NB4 (cell line): ENCODE results near the gene TEKT5.

Source experiments
- MYC ChIP-seq: IDR thresholded peaks from 2 replicates; pipeline ENCODE4 v1.6.1; 2011; ENCODE audit warnings: low read depth, low read length
- POLR2A ChIP-seq: IDR thresholded peaks from 2 replicates; pipeline ENCODE4 v1.6.1; 2011; ENCODE audit warnings: mild to moderate bottlenecking; ENCODE audit not compliant: insufficient read length; ENCODE audit errors: extremely low read depth
- TF ChIP-seq, protein P1 (sequence below): IDR thresholded peaks from one replicate; pipeline ENCODE4 v1.5.1; 2012; ENCODE audit warnings: low read depth, low read length
- TF ChIP-seq, protein P2 (sequence below): IDR thresholded peaks from 2 replicates; pipeline ENCODE4 v1.6.1; 2011; ENCODE audit warnings: low read depth, low read length

DNA sequence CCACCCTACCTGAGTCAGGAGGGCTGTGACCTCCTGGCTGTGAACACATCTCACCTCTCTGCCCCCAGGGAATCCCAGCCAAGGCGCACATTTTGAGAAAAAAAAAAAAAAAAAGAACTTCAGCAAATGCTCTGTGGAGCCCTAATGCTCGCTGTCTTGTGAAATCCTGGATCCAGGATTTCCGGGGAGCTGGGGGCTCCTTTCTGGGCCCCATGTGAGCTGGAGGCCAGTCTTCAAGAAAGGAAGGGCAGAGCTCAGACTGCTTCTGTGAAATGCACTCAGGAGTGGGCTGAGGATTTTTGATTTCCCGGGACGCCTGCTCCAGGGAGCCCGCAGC is 78.3 kb downstream of the TEKT5 start:
- TF ChIP-seq, protein P1, sequence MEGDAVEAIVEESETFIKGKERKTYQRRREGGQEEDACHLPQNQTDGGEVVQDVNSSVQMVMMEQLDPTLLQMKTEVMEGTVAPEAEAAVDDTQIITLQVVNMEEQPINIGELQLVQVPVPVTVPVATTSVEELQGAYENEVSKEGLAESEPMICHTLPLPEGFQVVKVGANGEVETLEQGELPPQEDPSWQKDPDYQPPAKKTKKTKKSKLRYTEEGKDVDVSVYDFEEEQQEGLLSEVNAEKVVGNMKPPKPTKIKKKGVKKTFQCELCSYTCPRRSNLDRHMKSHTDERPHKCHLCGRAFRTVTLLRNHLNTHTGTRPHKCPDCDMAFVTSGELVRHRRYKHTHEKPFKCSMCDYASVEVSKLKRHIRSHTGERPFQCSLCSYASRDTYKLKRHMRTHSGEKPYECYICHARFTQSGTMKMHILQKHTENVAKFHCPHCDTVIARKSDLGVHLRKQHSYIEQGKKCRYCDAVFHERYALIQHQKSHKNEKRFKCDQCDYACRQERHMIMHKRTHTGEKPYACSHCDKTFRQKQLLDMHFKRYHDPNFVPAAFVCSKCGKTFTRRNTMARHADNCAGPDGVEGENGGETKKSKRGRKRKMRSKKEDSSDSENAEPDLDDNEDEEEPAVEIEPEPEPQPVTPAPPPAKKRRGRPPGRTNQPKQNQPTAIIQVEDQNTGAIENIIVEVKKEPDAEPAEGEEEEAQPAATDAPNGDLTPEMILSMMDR = no peak
- TF ChIP-seq POLR2A (no peak), MYC (no peak)
- TF ChIP-seq, protein P2, sequence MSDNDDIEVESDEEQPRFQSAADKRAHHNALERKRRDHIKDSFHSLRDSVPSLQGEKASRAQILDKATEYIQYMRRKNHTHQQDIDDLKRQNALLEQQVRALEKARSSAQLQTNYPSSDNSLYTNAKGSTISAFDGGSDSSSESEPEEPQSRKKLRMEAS = no peak
